Fibroblast of lung (primary cell): ENCODE measurements around the gene ABCA13.

Experiments used
- EZH2 ChIP-seq: IDR thresholded peaks from 2 replicates; pipeline ENCODE4 v1.5.1; 2012; ENCODE audit warnings: low read length, control low read depth, mild to moderate bottlenecking; ENCODE audit errors: missing control alignments
- TF ChIP-seq, protein P1 (sequence below), 2 donors: IDR thresholded peaks in 1 of 2; conservative IDR thresholded peaks in 1 of 2; 1 replicate in 1 of 2; 2 replicates in 1 of 2; pipeline ENCODE4 v1.5.1; 2011 to 2012; ENCODE audit warnings: low read length in 2 of 2, control low read depth in 1 of 2, inconsistent platforms in 1 of 2, low read depth in 1 of 2, mild to moderate bottlenecking in 1 of 2

DNA sequence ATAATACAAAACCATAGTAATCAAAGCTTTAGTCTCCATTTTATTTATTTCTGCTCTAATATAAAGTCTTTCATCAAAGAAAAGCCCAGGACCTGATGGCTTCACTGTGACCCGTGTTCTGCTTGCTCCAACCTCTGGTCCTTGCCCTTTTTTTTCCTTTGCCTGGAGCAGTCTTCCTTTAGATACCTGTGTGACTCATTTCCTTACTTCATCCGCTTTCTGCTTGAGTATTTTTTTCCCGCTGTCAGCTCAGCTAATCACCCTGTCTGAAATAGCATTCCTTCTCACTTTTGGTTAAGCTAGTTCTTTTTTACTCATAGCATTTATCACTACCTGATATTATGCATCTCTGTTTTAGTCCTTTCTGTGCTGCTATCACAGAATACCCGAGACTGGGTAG lies 194.8 kb downstream of the ABCA13 start:
- TF ChIP-seq, protein P1, sequence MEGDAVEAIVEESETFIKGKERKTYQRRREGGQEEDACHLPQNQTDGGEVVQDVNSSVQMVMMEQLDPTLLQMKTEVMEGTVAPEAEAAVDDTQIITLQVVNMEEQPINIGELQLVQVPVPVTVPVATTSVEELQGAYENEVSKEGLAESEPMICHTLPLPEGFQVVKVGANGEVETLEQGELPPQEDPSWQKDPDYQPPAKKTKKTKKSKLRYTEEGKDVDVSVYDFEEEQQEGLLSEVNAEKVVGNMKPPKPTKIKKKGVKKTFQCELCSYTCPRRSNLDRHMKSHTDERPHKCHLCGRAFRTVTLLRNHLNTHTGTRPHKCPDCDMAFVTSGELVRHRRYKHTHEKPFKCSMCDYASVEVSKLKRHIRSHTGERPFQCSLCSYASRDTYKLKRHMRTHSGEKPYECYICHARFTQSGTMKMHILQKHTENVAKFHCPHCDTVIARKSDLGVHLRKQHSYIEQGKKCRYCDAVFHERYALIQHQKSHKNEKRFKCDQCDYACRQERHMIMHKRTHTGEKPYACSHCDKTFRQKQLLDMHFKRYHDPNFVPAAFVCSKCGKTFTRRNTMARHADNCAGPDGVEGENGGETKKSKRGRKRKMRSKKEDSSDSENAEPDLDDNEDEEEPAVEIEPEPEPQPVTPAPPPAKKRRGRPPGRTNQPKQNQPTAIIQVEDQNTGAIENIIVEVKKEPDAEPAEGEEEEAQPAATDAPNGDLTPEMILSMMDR (conservative IDR thresholded peaks at IDR 0.05 in 1 of 2, IDR thresholded peaks at IDR 0.05 in 1 of 2; ENCODE audit: low read depth in 1 of 2, low read length in 2 of 2): no peak
- TF ChIP-seq EZH2: no peak
